ENCODE measurements around the gene SLC10A7. TPM values are rescaled to one million over a fixed set of nuclear protein-coding genes. Genes with fewer than 3 reads are reported as not detected.

Gene SLC10A7
- total and polyA plus RNA-seq, 2 donors from 2014 or later, result 1.9 to 15.1 TPM

DNA sequence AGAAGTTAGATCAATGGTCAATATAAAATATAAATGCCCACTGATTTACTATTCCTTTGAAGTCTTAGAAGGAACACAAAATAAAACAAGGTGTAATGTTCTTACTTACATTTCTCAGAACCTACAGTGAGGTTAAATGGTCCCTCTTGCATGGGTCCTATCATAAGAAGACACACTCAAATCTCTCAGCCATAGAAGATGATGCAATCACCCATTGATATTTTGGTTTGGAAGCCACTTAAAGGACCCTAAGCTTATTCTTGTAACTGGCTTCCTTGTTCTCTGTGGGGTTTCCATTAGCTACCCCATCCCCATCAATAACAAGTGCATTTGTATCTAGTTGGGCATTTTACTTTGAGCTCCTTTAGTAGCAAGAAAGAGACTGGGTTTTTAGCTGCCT lies 292.3 kb downstream of the SLC10A7 start:
- intact Hi-C loops (cut with DNase I), result no loop called here
- H3K27me3 ChIP-seq (ENCODE audit: control insufficient read depth, insufficient read depth, low read length), result no peaks in the 10 kb centered on the region
- TF ChIP-seq CTCF (IDR thresholded peaks at IDR 0.05; ENCODE audit: borderline replicate concordance, extremely low read depth, insufficient read depth), result no peak
- no peak for FAIRE-seq
- no peaks in the 10 kb centered on the region for H3K36me3 ChIP-seq (ENCODE audit: control insufficient read depth in 2 of 3, insufficient read depth in 3 of 3, low read length in 3 of 3)
- H3K9ac ChIP-seq (ENCODE audit: low read length in 3 of 3), result no peak overlapping the region
- no peak overlapping the region for H3K27ac ChIP-seq (ENCODE audit: low read depth in 2 of 2, low read length in 2 of 2)
- no peaks in the 10 kb centered on the region for H3K4me1 ChIP-seq (ENCODE audit: control insufficient read depth in 2 of 3, insufficient read depth in 2 of 3, low read depth in 1 of 3, low read length in 3 of 3)
- H3K9me3 ChIP-seq (ENCODE audit: control insufficient read depth in 2 of 3, insufficient read depth in 1 of 3, low read length in 3 of 3), result peaks cover 0 to 4% (median 0%) of the 10 kb centered on the region in 3 donors
- DNase-seq, result no peak
- no peak overlapping the region for H3K4me3 ChIP-seq (ENCODE audit: low read length in 3 of 3)

DNA sequence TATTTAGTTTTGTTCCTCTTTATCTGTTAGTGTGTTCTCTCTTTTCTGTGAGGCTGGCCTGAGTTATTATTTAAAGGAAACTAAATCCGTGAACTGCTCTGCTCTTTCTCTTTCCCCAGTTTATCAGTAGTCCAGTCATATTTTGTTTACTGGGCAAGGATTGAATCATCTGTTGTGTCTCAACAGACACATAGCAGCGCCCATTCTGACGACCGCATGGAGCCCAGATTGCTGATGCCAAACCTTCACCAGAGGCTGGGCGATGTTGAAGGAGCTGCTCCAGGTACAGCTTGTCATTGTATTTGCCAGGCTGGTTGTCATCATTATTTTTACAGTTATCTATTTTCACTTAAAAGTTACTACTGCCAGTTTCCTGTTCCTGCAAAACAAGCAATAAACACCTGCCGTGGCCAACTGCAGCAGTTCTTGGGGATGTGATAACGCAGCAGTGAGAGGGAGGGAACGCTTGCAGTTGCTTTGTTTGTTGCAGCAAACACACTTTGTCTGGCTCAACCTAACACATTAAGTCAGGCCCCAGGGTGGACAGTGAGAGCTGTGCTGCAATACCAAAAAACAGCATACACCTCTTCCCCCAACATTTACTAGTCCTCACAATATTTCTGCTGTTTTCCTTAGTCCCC lies 297.3 kb downstream of the SLC10A7 start:
- no peak overlapping the region for H3K9ac ChIP-seq (ENCODE audit: low read length in 3 of 3)
- H3K9me3 ChIP-seq (ENCODE audit: control insufficient read depth in 2 of 3, insufficient read depth in 1 of 3, low read length in 3 of 3), result no peaks in the 10 kb centered on the region
- no peaks in the 10 kb centered on the region for H3K36me3 ChIP-seq (ENCODE audit: control insufficient read depth in 2 of 3, insufficient read depth in 3 of 3, low read length in 3 of 3)
- no peak for DNase-seq
- no peak for TF ChIP-seq CTCF (IDR thresholded peaks at IDR 0.05; ENCODE audit: borderline replicate concordance, extremely low read depth, insufficient read depth)
- intact Hi-C loops (cut with DNase I), result no loop called here
- no peaks in the 10 kb centered on the region for H3K27me3 ChIP-seq (ENCODE audit: control insufficient read depth, insufficient read depth, low read length)
- H3K4me1 ChIP-seq (ENCODE audit: control insufficient read depth in 2 of 3, insufficient read depth in 2 of 3, low read depth in 1 of 3, low read length in 3 of 3), result no peaks in the 10 kb centered on the region
- H3K27ac ChIP-seq (ENCODE audit: low read depth in 2 of 2, low read length in 2 of 2), result no peak overlapping the region
- H3K4me3 ChIP-seq (ENCODE audit: low read length in 3 of 3), result no peak overlapping the region
- FAIRE-seq, result no peak

GRCh38 chr4:146222313-146222712 lies 299.4 kb downstream of the SLC10A7 start:
- no peaks in the 10 kb centered on the region for H3K36me3 ChIP-seq (ENCODE audit: control insufficient read depth in 2 of 3, insufficient read depth in 3 of 3, low read length in 3 of 3)
- no peak overlapping the region for H3K27ac ChIP-seq (ENCODE audit: low read depth in 2 of 2, low read length in 2 of 2)
- FAIRE-seq, result no peak
- no peak overlapping the region for H3K4me3 ChIP-seq (ENCODE audit: low read length in 3 of 3)
- no peaks in the 10 kb centered on the region for H3K9me3 ChIP-seq (ENCODE audit: control insufficient read depth in 2 of 3, insufficient read depth in 1 of 3, low read length in 3 of 3)
- intact Hi-C loops (cut with DNase I), result no loop called here
- H3K27me3 ChIP-seq (ENCODE audit: control insufficient read depth, insufficient read depth, low read length), result no peaks in the 10 kb centered on the region
- H3K4me1 ChIP-seq (ENCODE audit: control insufficient read depth in 2 of 3, insufficient read depth in 2 of 3, low read depth in 1 of 3, low read length in 3 of 3), result no peaks in the 10 kb centered on the region
- no peak overlapping the region for H3K9ac ChIP-seq (ENCODE audit: low read length in 3 of 3)
- DNase-seq, result no peak
- no peak for TF ChIP-seq CTCF (IDR thresholded peaks at IDR 0.05; ENCODE audit: borderline replicate concordance, extremely low read depth, insufficient read depth)

GRCh38 chr4:146214238-146214637 lies 307.5 kb downstream of the SLC10A7 start, which contains the start of gene REELD1:
Gene REELD1, plus strand, starts transcription at chr4:146214538. Its CDS starts 2,415 bp downstream, at chr4:146216953.
- Histone ChIP-seq H3K9me3 (ENCODE audit: control insufficient read depth in 2 of 3, insufficient read depth in 1 of 3, low read length in 3 of 3) (no peaks in the 10 kb centered on the region), H3K4me3 (ENCODE audit: low read length in 3 of 3) (no peak within 1 kb of the TSS), H3K27me3 (ENCODE audit: control insufficient read depth, insufficient read depth, low read length) (no peaks in the 10 kb centered on the region), H3K4me1 (ENCODE audit: control insufficient read depth in 2 of 3, insufficient read depth in 2 of 3, low read depth in 1 of 3, low read length in 3 of 3) (no peaks in the 10 kb centered on the region), H3K27ac (ENCODE audit: low read depth in 2 of 2, low read length in 2 of 2) (no peak within 1 kb of the TSS), H3K36me3 (ENCODE audit: control insufficient read depth in 2 of 3, insufficient read depth in 3 of 3, low read length in 3 of 3) (no peaks in the 10 kb centered on the region), H3K9ac (ENCODE audit: low read length in 3 of 3) (no peak within 1 kb of the TSS)
- DNase-seq (no peak), FAIRE-seq (no peak)
- intact Hi-C loops (cut with DNase I), result no loop called here
- TF ChIP-seq CTCF (IDR thresholded peaks at IDR 0.05; ENCODE audit: borderline replicate concordance, extremely low read depth, insufficient read depth), result no peak
